NCI-H2081 (cell line): ENCODE measurements around the gene NPEPL1.
A peak's percentile ranks its signal among the peaks of the same experiment; 100 is the strongest.

ENCODE experiments used
- DNase-seq, 2 experiments: peaks; one replicate each; lab custom pipeline; 2025; lab: John Stamatoyannopoulos, UW

Gene NPEPL1

GRCh38 chr20:58657986-58658385 is 34.6 kb upstream of the NPEPL1 start:
- DNase-seq, result no peak

- DNase-seq, result no peak
Observed at GRCh38 chr20:58658760-58659159, 33.8 kb upstream of the NPEPL1 start.

- peak in 1 of 2 experiments; percentile 19 for DNase-seq
Observed at GRCh38 chr20:58659841-58660240, 32.8 kb upstream of the NPEPL1 start.

GRCh38 chr20:58660855-58661597 is 31.6 kb upstream of the NPEPL1 start:
- no peak for DNase-seq

GRCh38 chr20:58661598-58662473 is 30.8 kb upstream of the NPEPL1 start:
- no peak for DNase-seq

GRCh38 chr20:58664331-58664730 is 28.3 kb upstream of the NPEPL1 start:
- no peak for DNase-seq

GRCh38 chr20:58664883-58665282 is 27.7 kb upstream of the NPEPL1 start:
- DNase-seq, result no peak

GRCh38 chr20:58665606-58666005 is 27.0 kb upstream of the NPEPL1 start:
- DNase-seq, result no peak

- DNase-seq, result no peak
Observed at GRCh38 chr20:58666702-58667101, 25.9 kb upstream of the NPEPL1 start.

GRCh38 chr20:58667975-58668374 is 24.6 kb upstream of the NPEPL1 start:
- DNase-seq, result no peak

- DNase-seq, result no peak
Observed at GRCh38 chr20:58668901-58669286, 23.7 kb upstream of the NPEPL1 start.

- no peak for DNase-seq
Observed at GRCh38 chr20:58669287-58670006, 23.2 kb upstream of the NPEPL1 start.

- DNase-seq, result no peak
Observed at GRCh38 chr20:58670102-58670501, 22.5 kb upstream of the NPEPL1 start.

- DNase-seq, result no peak
Observed at GRCh38 chr20:58670659-58671058, 21.9 kb upstream of the NPEPL1 start.

GRCh38 chr20:58673119-58673518 is 19.5 kb upstream of the NPEPL1 start:
- no peak for DNase-seq

GRCh38 chr20:58675146-58675584 is 17.4 kb upstream of the NPEPL1 start:
- no peak for DNase-seq

GRCh38 chr20:58675641-58676040 is 17.0 kb upstream of the NPEPL1 start:
- no peak for DNase-seq

GRCh38 chr20:58676161-58676560 is 16.4 kb upstream of the NPEPL1 start:
- DNase-seq, result no peak

GRCh38 chr20:58677079-58677604 is 15.5 kb upstream of the NPEPL1 start:
- peak in 1 of 2 experiments; percentile 51 for DNase-seq

GRCh38 chr20:58677808-58678207 is 14.8 kb upstream of the NPEPL1 start:
- no peak for DNase-seq

- no peak for DNase-seq
Observed at GRCh38 chr20:58678806-58679205, 13.8 kb upstream of the NPEPL1 start.
